G401 (cell line): ENCODE data around the gene SPIB. TPM values are rescaled to one million over a fixed set of nuclear protein-coding genes. Genes with fewer than 3 reads are reported as not detected.
"Not testable (repeated sequence)": the region's sequence is repeated elsewhere in the genome, so short reads cannot be mapped to it uniquely, and the experiment has no call there.

Experiments
- DNase-seq: peaks from one replicate; pipeline ENCODE4 v3.0.0-alpha.2; 2015; ENCODE audit warnings: low spot score
- in situ Hi-C: cut with HindIII; loops from 2 replicates; pipeline ENCODE4 v1.10.0; 2016; ENCODE audit warnings: low sequenced_read_pairs, mixed read lengths
- total RNA-seq: library from RNA; depleted of rRNA; stranded (reverse); fragments of >200 nt; shearing (Covaris generic); gene quantifications from 2 replicates; pipeline ENCODE4 v1.2.3, GENCODE V29; 2014

Gene SPIB
- total RNA-seq, 1 experiment from 2014 or later: 0.44 TPM

DNA sequence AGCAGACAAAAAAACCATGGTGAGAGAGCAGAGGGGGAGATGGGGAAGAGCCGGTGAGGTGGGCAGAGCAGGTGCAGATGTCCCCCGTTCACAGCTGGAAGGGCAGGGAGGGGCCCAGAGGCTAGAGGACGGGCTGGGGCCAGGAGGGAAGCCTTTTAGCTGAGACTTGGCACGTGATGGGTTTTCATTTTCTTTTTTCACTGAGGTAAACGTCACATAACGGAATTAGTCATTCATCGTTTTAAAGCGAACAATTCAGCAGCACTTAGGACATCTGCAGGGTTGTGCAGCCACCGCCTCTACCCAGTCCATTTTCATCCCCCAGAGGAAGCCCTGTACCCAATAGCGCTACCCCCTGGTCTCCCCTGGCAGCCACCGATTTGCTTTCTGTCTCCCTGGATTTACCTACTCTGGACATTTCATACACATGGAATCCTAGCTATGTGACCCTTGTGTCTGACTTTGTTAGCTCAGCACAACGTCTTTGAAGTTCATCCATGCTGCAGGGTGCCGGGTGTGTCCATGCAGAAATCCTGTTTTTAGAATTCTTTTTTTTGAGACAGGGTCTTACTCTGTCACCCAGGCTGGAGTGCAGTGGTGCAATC, 41.5 kb downstream of the SPIB start:
- in situ Hi-C loops: no loop called here
- no peak for DNase-seq

GRCh38 chr19:50461066-50461875, 42.5 kb downstream of the SPIB start:
- DNase-seq: peak; percentile 45
- in situ Hi-C loops: no loop called here

- in situ Hi-C loops: no loop called here
Measured at GRCh38 chr19:50462970-50463369, 44.2 kb downstream of the SPIB start.

DNA sequence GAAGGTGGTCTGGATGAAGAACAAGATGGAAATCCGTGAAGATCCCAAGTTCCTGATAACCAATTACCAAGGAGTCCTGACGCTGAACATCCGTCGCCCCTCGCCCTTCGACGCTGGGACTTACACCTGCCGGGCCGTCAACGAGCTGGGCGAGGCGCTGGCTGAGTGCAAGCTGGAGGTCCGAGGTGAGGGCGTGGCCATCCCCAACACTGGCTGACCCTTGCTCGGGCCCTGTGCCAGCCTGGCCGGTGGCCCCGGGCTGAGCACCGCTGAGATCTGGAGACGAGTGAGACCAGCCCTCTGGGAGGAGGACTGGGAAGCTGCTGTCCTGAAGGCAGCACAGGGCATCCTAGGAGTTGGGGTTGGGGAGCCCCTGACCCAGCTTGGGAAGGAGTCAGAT, 45.6 kb downstream of the SPIB start:
- in situ Hi-C loops: no loop called here
- DNase-seq: no peak

More at GRCh38 chr19:50462970-50463369, 44.2 kb downstream of the SPIB start:
- DNase-seq: no peak

DNA sequence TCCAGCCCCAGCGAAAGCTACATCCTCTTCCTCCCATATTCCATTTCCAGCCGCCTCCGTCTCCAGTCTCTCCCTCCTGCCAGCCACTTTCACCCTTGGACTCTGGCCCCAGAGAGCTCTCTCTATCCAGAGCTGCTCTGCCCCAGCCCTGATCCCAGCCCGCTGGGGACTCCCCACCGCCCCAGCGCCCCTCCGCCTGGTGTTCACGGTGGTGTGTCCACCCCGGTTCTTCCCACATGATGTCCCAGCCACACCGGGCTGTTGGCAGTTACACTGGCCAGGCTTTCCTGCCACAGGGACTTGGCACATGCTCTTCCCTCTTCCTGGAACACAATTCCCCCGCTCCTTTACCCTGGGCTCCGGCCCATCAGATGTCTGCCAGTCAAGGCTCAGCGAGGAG, 46.3 kb downstream of the SPIB start:
- in situ Hi-C loops: no loop called here
- no peak for DNase-seq

DNA sequence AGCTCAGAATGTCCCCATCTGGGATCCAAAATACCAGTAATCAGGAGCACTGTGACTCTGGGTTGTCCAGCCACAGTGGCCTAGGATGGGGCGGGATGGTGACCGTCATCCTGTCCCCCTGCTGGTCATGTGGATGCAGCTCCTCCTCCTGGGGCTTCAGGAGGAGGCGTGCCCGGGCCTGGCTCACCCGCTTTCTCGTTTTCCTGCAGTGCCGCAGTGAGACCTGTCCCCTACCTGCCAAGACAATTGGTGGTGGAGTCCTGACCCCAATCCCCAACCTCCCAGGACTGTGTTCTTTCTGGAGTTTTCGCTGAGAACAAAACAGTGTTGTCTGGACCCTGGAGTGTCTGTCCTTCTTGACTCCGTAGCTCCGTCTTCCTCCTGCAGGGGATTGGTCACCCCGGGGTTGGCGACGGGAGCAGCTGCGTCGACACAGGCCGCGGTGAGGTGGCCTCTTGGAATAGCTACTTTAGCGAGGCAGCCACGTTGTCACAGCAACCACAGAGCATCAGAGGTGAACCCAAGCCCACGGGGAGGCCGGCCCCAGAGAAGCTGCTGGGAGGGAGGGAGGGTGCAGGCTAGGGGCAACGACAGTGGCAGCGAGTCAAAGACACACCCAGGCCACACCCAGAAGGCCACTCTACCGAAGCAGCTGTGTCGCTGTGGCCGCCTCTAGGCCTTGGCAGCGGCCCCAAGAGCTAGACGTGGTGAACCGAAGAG, 47.4 kb downstream of the SPIB start:
- in situ Hi-C loops: no loop called here
- DNase-seq: no peak

- no peak for DNase-seq
- in situ Hi-C loops: no loop called here
Measured at GRCh38 chr19:50466706-50467039, 47.9 kb downstream of the SPIB start.

DNA sequence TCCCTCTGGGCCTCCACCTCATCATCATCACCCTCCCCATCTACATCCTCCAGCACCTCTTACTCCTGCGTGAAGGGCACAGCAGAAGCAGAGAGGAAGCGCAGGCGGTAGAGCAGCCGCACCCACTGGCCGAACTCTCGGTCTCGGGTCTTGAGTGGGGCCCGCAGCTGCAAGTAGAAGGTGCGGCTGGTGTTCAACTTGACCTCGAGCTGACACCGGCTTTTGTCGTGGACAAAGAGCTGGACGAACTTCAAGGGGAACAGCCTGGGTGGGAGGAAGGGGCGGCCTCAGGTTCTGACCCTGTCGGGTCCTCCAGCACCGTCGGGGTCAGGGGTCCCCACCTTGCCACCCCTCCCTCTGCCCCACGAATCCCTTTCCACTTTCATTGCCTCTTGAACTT, 48.8 kb downstream of the SPIB start:
- DNase-seq: no peak
- in situ Hi-C loops: no loop called here

- in situ Hi-C loops: no loop called here
- DNase-seq: no peak
Measured at GRCh38 chr19:50468818-50469217, 50.1 kb downstream of the SPIB start.

- DNase-seq, in situ Hi-C loops: not testable (repeated sequence)
Measured at GRCh38 chr19:50473336-50473735, 54.6 kb downstream of the SPIB start.

DNA sequence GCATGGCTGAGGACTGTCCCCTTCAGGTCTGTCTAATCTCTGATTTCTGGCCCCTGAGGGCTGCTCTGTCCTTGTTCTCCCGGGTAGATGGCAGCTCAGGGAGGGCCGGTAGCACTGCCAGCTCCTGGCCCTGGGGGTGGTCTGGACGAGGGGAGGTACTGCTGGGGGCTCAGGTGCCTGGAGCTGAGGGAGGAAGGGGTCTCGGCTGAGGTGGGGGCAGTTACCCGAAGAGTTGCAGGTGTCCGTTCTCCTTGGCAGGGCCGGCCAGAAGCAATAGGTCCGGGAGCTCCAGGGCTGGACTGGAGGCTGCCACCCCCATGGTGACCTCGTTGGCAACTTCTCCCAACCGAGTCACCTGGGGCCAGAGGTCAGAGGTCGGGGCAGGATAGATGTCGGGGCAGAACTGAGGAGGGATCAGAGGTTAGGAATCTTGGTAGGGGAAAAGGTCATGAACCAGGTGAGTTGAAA, 56.4 kb downstream of the SPIB start:
- in situ Hi-C loops: no loop called here
- DNase-seq: no peak

DNA sequence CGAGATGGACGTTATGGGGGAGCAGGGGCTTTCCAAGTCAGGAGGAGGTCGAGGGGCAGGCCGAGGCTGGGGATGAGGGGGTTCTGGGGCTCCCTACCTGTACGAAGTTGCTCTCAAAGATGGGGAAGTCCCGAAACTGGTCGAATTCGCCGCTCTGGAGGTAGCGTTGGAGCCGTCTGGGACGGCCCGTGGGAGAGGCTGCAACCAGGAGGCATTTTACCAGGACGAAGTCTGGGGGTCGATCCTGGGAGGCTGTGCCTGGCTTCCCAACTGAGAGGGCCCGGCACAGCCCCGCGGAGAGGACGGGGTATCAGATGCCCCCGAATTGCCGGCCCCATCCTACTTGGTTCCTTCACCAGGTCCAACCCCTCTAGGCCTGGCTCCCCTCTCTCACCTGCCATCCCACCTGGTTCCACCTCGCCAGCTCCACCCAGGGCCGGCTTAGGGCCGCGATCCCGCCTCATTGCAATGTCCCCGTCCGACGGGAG, 57.0 kb downstream of the SPIB start:
- in situ Hi-C loops: no loop called here
- DNase-seq: no peak

- in situ Hi-C loops: no loop called here
- peak; percentile 90 for DNase-seq
Measured at GRCh38 chr19:50476224-50476906, 57.6 kb downstream of the SPIB start, which contains the start of the genes EMC10 and GARIN5A. Gene EMC10, plus strand, starts transcription at chr19:50476507. Its CDS starts 38 bp downstream, at chr19:50476545. Gene GARIN5A, minus strand, starts transcription at chr19:50476848. Its CDS starts 460 bp downstream, at chr19:50476388.

- DNase-seq: no peak
- in situ Hi-C loops: no loop called here
Measured at GRCh38 chr19:50476907-50477238, 58.1 kb downstream of the SPIB start.

- in situ Hi-C loops: no loop called here
- DNase-seq: no peak
Measured at GRCh38 chr19:50477751-50478515, 59.2 kb downstream of the SPIB start.

GRCh38 chr19:50478901-50479715, 60.4 kb downstream of the SPIB start:
- DNase-seq: no peak
- in situ Hi-C loops: no loop called here

DNA sequence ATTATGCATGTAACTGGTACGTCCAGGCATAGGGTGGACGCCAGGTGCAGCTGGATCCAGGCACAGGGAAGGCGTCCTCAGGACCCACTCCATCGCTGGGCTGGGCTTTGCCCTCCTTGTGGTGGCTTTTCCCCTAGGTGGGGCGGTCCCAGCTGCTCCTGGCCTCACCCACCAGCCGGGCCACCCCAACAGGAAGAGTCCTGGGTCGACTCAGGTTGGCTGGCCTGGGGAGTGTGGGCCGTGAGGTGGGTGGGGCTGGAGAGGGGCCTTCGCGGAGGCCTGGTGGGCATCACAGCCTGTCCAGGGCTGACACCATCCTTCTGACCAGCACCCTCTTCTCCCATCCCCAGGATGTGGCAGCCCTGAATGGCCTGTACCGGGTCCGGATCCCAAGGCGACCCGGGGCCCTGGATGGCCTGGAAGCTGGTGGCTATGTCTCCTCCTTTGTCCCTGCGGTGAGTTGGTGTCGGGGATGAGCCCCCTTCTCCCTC, 61.1 kb downstream of the SPIB start:
- in situ Hi-C loops: no loop called here
- DNase-seq: no peak
